Adrenal gland (tissue), 12 donors: ENCODE results near the gene RWDD4. TPM values are rescaled to one million over a fixed set of nuclear protein-coding genes. Genes with fewer than 3 reads are reported as not detected.

Source experiments
- DNase-seq, 7 donors: peaks; one replicate each; pipeline ENCODE4 v3.0.0-alpha.2; 2019 to 2020
- H3K27ac ChIP-seq, 5 donors: fragments of 200-600 bp; sonication (generic) in 4 of 5; 1 replicate in 3 of 5; 2 replicates in 2 of 5; pipeline versions ENCODE4 v1.5.1 to v1.8.0; 2016 to 2020; ENCODE audit warnings: mild to moderate bottlenecking in 1 of 5
- H3K27me3 ChIP-seq: fragments of 200-600 bp; 2 replicates; pipeline ENCODE4 v1.8.0; 2021
- H3K36me3 ChIP-seq, 2 donors: fragments of 200-600 bp; replicated peaks in 1 of 2; 1 replicate in 1 of 2; 2 replicates in 1 of 2; pipeline versions ENCODE4 v1.5.1 to v1.8.0; 2018 to 2022
- H3K4me1 ChIP-seq, 2 donors: fragments of 200-600 bp; replicated peaks in 1 of 2; 1 replicate in 1 of 2; 2 replicates in 1 of 2; pipeline versions ENCODE4 v1.5.1 to v1.8.0; 2018 to 2021
- H3K4me3 ChIP-seq, 4 donors: fragments of 200-600 bp; sonication (generic) in 3 of 4; one replicate each; pipeline ENCODE4 v1.5.1; 2016 to 2018
- H3K9me3 ChIP-seq, 3 donors: fragments of 200-600 bp; sonication (generic) in 1 of 3; replicated peaks in 1 of 3; 1 replicate in 2 of 3; 2 replicates in 1 of 3; pipeline versions ENCODE4 v1.5.1 to v1.8.0; 2016 to 2021
- CTCF ChIP-seq, 6 experiments: fragments of 450-650 bp in 4 of 6; fragments of 200-600 bp in 2 of 6; sonication (generic) in 1 of 6; IDR thresholded peaks; 1 replicate in 5 of 6; 2 replicates in 1 of 6; pipeline versions ENCODE4 v1.5.1 to v1.8.0; 2016 to 2021; ENCODE audit warnings: antibody characterized with exemption in 6 of 6, mild to moderate bottlenecking in 2 of 6, moderate library complexity in 1 of 6
- POLR2A ChIP-seq, 2 donors: fragments of 450-650 bp; IDR thresholded peaks; one replicate each; pipeline ENCODE4 v1.6.1; 2017; ENCODE audit warnings: antibody characterized with exemption in 2 of 2, mild to moderate bottlenecking in 2 of 2, moderate library complexity in 1 of 2
- WGBS, 4 donors: extraction: QIAGEN DNeasy Blood & Tissue Kit in 2 of 4; methylation state at CpG; one replicate each; pipeline versions ENCODE4 v1.1.5 to v1.1.7; 2013 to 2017; 5-methylcytosine and 5-hydroxymethylcytosine counted together
- intact Hi-C, 2 donors: fragments of 100-400 bp; cut with DNase I; formaldehyde crosslinking; loops; one replicate each; pipeline versions ENCODE4 v1.14.1 to v1.15.0; 2022 to 2023
- polyA plus RNA-seq, 3 donors: library from polyadenylated mRNA; stranded (reverse); fragments of 200-250 nt in 2 of 3; fragments of 350-450 nt in 1 of 3; fragmentation: Illumina TruSeq in 1 of 3; extraction: RNeasy Lipid Tissue Mini Kit (QIAGEN cat#74804) in 1 of 3; gene quantifications; one replicate each; pipeline ENCODE4 v1.2.3, GENCODE V29; 2013 to 2014
- total RNA-seq, 9 donors: library from RNA; depleted of rRNA in 4 of 9; stranded (reverse); fragments of >200 nt in 4 of 9; fragments of 120-200 nt in 1 of 9; fragmentation: NEBNext Ultra II Directional in 1 of 9; extraction: Animal tissue kit (Norgen Biotek cat#: 25700) in 1 of 9; gene quantifications; one replicate each; pipeline versions ENCODE4 v1.1.0 to v1.2.4, GENCODE V29; 2013 to 2023
- donor health status: healthy with polysubstance abuse.
- donor health status: Bipolar disorder and iron deficiency.
- donor health status: DM: yes; HTN: yes; CAD: no.
- donor health status: DM: no; HTN: no; CAD: no.
- donor health status: DM: no; HTN: no; CAD: no.
- donor health status: DM: yes; HTN: yes; CAD: no.

The RWDD4 gene
- total and polyA plus RNA-seq, 12 donors = 27.0 to 157 (median 58.7) TPM

- no peak overlapping the region for H3K27ac ChIP-seq
- DNase-seq = no peak
Measured at GRCh38 chr4:183686461-183686860, 27.5 kb upstream of the RWDD4 start.

GRCh38 chr4:183681119-183681518 is 22.1 kb upstream of the RWDD4 start:
- H3K27me3 ChIP-seq = no peaks in the 10 kb centered on the region
- H3K9me3 ChIP-seq = no peaks in the 10 kb centered on the region
- H3K4me1 ChIP-seq = no peaks in the 10 kb centered on the region
- TF ChIP-seq POLR2A (IDR thresholded peaks at IDR 0.05) (no peak), CTCF (IDR thresholded peaks at IDR 0.05) (no peak)
- no peak overlapping the region for H3K27ac ChIP-seq
- no peak for DNase-seq
- no peak overlapping the region for H3K4me3 ChIP-seq
- intact Hi-C loops = no loop called here
- WGBS, 4 donors = 85 to 90% (median 88%) methylated on average over 4 of the region's 4 CpGs
- H3K36me3 ChIP-seq = peaks cover 0 to 68% of the 10 kb centered on the region in 2 donors

More at GRCh38 chr4:183686461-183686860, 27.5 kb upstream of the RWDD4 start:
- TF ChIP-seq POLR2A (IDR thresholded peaks at IDR 0.05) (no peak), CTCF (IDR thresholded peaks at IDR 0.05) (no peak)
- intact Hi-C loops = no loop called here
- Histone ChIP-seq H3K36me3 (peaks cover 0 to 60% of the 10 kb centered on the region in 2 donors), H3K9me3 (no peaks in the 10 kb centered on the region), H3K4me3 (no peak overlapping the region), H3K27me3 (no peaks in the 10 kb centered on the region), H3K4me1 (no peaks in the 10 kb centered on the region)
- WGBS, 4 donors = 72 to 95% (median 75%) methylated on average over 2 of the region's 2 CpGs

- intact Hi-C loops = no loop called here
- 75 to 91% (median 84%) methylated on average over 4 of the region's 4 CpGs for WGBS, 4 donors
- H3K36me3 ChIP-seq = peaks cover 0 to 39% of the 10 kb centered on the region in 2 donors
- H3K27me3 ChIP-seq = no peaks in the 10 kb centered on the region
- no peak for DNase-seq
- H3K27ac ChIP-seq = no peak overlapping the region
- H3K9me3 ChIP-seq = no peaks in the 10 kb centered on the region
- H3K4me1 ChIP-seq = no peaks in the 10 kb centered on the region
- TF ChIP-seq CTCF (IDR thresholded peaks at IDR 0.05) = no peak
- no peak for TF ChIP-seq POLR2A (IDR thresholded peaks at IDR 0.05)
- H3K4me3 ChIP-seq = no peak overlapping the region
Measured at GRCh38 chr4:183675625-183676024, 16.6 kb upstream of the RWDD4 start.

GRCh38 chr4:183674153-183674552 is 15.2 kb upstream of the RWDD4 start:
- peak in 2 of 7 donors; percentile 19 to 22 for DNase-seq
- Histone ChIP-seq H3K4me3 (no peak overlapping the region), H3K4me1 (no peaks in the 10 kb centered on the region), H3K27ac (no peak overlapping the region), H3K27me3 (no peaks in the 10 kb centered on the region), H3K9me3 (no peaks in the 10 kb centered on the region), H3K36me3 (peaks cover 0 to 35% of the 10 kb centered on the region in 2 donors)
- intact Hi-C loops = no loop called here
- 75 to 89% (median 77%) methylated on average over 3 of the region's 3 CpGs for WGBS, 4 donors
- no peak for TF ChIP-seq CTCF (IDR thresholded peaks at IDR 0.05)
- TF ChIP-seq POLR2A (IDR thresholded peaks at IDR 0.05) = no peak
